AG04450 (cell line): Measurements from ENCODE around the gene INPP5A. TPM values are rescaled to one million over a fixed set of nuclear protein-coding genes. Genes with fewer than 3 reads are reported as not detected.

ENCODE experiments used
- CTCF ChIA-PET: fragments of 300-600, 350-600 bp; formaldehyde crosslinking; extraction: SDS; loops from one replicate; lab custom pipeline; 2022; ENCODE audit warnings: antibody characterized with exemption, inconsistent platforms; lab: Charles Lee
- POLR2A ChIA-PET: fragments of 350-600 bp; formaldehyde crosslinking; extraction: SDS; loops from one replicate; lab custom pipeline; 2021; ENCODE audit warnings: antibody characterized with exemption, inconsistent platforms; lab: Yijun Ruan, JAX
- DNase-seq: peaks from one replicate; pipeline ENCODE4 v3.0.0-alpha.2; 2011; ENCODE audit warnings: low read depth, low spot score
- H3K27ac ChIP-seq: one replicate; pipeline ENCODE4 v1.5.1; 2012; ENCODE audit warnings: low read depth, low read length, control low read depth
- H3K27me3 ChIP-seq: one replicate; pipeline ENCODE4 v1.6.0; 2012; ENCODE audit warnings: low read length; ENCODE audit not compliant: control insufficient read depth, insufficient read depth
- H3K4me3 ChIP-seq: 2 replicates; pipeline ENCODE4 v1.5.1; 2011; ENCODE audit warnings: mild to moderate bottlenecking, low read depth, low read length, control low read depth
- H3K9me3 ChIP-seq: 2 replicates; pipeline ENCODE4 v1.5.1; 2012; ENCODE audit warnings: low read length; ENCODE audit not compliant: control insufficient read depth, insufficient read depth
- polyA plus RNA-seq: library from polyadenylated mRNA; depleted of rRNA; stranded (reverse); fragments of >200 nt; gene quantifications from 2 replicates; pipeline ENCODE4 v1.2.3, GENCODE V29; 2011
- TF ChIP-seq, protein P1 (sequence below): IDR thresholded peaks from 2 replicates; pipeline ENCODE4 v1.5.1; 2011; ENCODE audit warnings: low read depth, low read length, control low read depth, inconsistent platforms

INPP5A gene
- polyA plus RNA-seq, 1 experiment, result 22.5 TPM

DNA sequence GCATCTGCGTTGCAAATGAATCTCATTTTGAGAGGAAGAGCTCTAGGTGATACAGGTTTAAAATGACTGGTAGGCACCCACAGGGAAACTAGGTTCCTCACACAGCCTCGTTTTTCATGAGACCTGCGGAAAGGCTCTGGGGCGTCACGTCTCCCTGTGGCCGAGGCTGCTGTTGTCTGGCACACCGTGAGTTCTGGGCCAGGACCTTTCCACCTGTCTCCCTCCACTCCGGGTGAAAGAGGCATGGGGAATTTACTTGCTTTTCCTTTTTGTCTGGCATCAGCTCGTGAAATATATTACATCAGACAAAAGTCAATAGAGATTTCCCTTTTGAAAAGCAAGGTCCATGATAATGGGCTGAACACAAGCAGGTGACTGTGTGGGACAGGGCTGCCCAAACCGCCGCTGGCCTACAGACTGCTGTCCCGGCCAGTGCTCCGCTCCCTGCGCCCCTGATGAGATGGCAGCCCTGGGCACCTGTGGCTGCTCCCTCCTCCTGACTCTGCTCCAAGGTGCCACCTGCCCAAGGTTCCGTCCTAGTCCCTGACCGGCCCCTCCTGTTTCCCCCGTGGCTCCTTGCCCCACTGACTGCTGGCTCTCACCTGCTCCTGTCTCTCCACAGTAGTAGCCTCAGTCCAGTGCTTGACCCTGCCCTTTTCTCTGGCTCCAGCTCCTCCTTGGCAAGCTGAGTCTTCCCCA is 138.8 kb downstream of the INPP5A start:
- ChIA-PET CTCF (interaction anchor here (0.6 kb wide), 1 partner anchor 22 kb away, joined by 3 read pairs; no protein-coding TSS in a partner anchor), POLR2A (no interaction called here)
- TF ChIP-seq, protein P1, sequence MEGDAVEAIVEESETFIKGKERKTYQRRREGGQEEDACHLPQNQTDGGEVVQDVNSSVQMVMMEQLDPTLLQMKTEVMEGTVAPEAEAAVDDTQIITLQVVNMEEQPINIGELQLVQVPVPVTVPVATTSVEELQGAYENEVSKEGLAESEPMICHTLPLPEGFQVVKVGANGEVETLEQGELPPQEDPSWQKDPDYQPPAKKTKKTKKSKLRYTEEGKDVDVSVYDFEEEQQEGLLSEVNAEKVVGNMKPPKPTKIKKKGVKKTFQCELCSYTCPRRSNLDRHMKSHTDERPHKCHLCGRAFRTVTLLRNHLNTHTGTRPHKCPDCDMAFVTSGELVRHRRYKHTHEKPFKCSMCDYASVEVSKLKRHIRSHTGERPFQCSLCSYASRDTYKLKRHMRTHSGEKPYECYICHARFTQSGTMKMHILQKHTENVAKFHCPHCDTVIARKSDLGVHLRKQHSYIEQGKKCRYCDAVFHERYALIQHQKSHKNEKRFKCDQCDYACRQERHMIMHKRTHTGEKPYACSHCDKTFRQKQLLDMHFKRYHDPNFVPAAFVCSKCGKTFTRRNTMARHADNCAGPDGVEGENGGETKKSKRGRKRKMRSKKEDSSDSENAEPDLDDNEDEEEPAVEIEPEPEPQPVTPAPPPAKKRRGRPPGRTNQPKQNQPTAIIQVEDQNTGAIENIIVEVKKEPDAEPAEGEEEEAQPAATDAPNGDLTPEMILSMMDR, result no peak
- no peak overlapping the region for H3K27ac ChIP-seq
- H3K27me3 ChIP-seq, result no peaks in the 10 kb centered on the region
- DNase-seq, result no peak
- peaks cover under 1% of the 10 kb centered on the region; the same call in 1 of the 2 replicates for H3K9me3 ChIP-seq
- no peak overlapping the region for H3K4me3 ChIP-seq

DNA sequence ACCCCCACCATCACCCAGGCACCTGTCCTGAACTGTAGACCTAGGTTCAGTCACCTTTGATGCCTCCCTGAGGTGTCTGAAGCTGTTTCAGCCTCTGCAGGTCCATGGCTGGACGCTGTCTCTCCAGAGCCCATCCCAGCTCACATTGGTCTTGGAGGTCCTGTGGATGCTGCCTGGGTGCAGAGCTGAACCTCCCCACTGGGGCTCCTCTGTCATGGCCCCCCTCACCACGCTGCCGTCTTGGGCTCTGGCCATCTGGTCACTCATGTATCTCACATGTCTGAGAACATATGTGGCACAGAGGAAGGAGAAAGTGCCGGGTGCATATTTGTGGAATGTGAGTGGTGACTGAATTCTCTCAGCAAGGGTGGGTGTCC is 139.5 kb downstream of the INPP5A start:
- H3K27ac ChIP-seq, result no peak overlapping the region
- H3K27me3 ChIP-seq, result no peaks in the 10 kb centered on the region
- no peak for DNase-seq
- ChIA-PET POLR2A (no interaction called here), CTCF (interaction anchor here (0.6 kb wide), 1 partner anchor 23 kb away, joined by 3 read pairs; no protein-coding TSS in a partner anchor)
- no peaks in the 10 kb centered on the region; the same call in 1 of the 2 replicates for H3K9me3 ChIP-seq
- no peak overlapping the region for H3K4me3 ChIP-seq
- TF ChIP-seq, protein P1, result no peak

DNA sequence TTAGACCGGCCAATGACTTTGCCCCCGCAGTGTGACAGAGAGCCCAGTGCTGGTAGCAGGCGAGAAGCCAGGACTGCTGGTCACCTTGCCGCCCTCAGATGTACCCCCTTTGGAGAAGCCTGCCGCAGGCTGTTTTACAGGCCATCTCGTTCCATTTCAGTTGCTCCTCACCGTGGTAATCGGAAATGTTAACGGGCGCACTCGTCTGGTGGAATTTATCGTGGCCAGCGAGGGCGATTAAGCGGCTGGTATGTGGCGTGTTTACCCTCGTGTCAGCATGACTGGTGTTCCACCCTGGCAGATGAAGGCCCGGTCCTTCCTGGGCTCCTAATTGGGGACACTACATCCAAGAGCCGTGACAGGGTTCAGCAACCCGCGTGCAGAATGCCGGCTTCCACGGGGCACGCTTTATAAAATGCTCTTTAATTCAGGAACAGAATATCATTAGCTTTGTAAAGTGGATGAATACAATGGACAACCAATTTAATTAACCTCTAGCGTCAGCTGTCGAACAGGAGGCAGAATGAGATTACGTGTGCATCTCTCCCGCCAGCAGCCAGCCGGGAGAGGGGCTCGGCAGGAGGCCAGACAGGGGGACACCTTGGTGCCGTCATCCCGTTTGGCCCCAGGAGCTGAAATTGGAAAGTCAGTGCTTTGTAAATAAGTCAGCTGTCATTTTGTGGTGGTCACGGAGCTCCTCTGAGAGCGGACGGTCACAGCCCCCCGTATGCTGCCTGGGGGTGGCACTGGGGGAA is 140.1 kb downstream of the INPP5A start:
- Histone ChIP-seq H3K27me3 (no peaks in the 10 kb centered on the region), H3K4me3 (no peak overlapping the region), H3K9me3 (no peaks in the 10 kb centered on the region; the same call in 1 of the 2 replicates), H3K27ac (no peak overlapping the region)
- ChIA-PET POLR2A (no interaction called here), CTCF (no interaction called here)
- TF ChIP-seq, protein P1, result no peak
- DNase-seq, result no peak

DNA sequence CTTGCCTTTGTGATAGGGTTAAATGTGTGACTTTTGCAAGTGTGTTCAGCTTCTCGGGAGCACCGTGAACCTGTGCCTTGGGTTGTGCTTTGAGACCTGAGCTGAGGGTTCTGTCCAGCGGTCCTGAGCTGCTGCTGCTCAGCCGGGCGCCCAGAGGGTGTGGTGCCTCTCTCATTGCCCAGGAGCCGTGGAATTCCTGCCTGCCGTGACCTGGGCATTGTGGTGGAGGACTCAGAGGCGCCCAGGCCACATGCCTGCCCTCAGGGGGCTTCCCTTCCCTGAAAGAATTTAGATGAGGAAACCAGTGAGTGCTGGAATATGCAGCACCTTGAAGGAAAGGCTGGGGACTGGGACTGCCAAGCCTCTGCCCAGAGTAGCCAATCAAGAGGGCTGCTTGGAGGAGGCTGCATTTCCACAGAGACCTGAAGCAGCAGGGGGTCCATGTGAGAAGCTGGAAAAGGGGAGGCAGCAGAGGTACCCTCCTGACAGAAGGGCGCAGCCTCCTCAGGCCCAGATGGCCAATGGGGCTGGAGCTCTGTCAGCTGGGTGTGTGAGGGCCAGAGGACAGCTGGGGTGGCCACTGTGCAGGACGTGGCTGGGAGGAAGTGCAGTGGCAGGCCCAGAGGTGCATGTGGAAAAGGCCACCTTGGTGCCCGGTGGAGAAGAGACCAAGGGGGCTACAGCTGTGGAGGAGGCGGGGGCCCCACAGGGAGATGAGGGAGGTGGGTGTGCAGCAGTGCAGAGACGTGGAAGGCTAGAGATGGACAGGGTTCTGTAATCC is 141.0 kb downstream of the INPP5A start:
- ChIA-PET POLR2A (no interaction called here), CTCF (no interaction called here)
- DNase-seq, result no peak
- TF ChIP-seq, protein P1, result no peak
- Histone ChIP-seq H3K27me3 (no peaks in the 10 kb centered on the region), H3K4me3 (no peak overlapping the region), H3K27ac (no peak overlapping the region), H3K9me3 (no peaks in the 10 kb centered on the region; the same call in 1 of the 2 replicates)
